OCI-LY3 (cell line): Measurements from ENCODE around the gene AGBL5.

ENCODE experiments used
- H2AFZ ChIP-seq: fragments of 200-600, 300-600 bp; shearing (Covaris generic); 2 replicates; pipeline ENCODE4 v1.6.0; 2014; ENCODE audit warnings: antibody characterized with exemption, low read depth, low read length
- H3K27ac ChIP-seq: fragments of 200-600, 300-600 bp; sonication (generic); 2 replicates; pipeline ENCODE4 v1.5.1; 2014; ENCODE audit warnings: mild to moderate bottlenecking, low read length, moderate library complexity, mixed read lengths
- H3K27me3 ChIP-seq: fragments of 200-600, 300-600 bp; sonication (generic); 2 replicates; pipeline ENCODE4 v1.6.1; 2014; ENCODE audit warnings: low read depth, low read length, mixed read lengths
- H3K36me3 ChIP-seq: fragments of 200-600, 300-600 bp; sonication (generic); replicated peaks from 2 replicates; pipeline ENCODE3; 2014; ENCODE audit warnings: low read depth, low read length, mixed read lengths
- H3K4me1 ChIP-seq: fragments of 300-600, 200-600 bp; sonication (generic); 2 replicates; pipeline ENCODE4 v1.6.1; 2014; ENCODE audit warnings: low read length, mixed read lengths
- H3K4me2 ChIP-seq: fragments of 200-600, 300-600 bp; sonication (generic); 2 replicates; pipeline ENCODE4 v1.6.1; 2014; ENCODE audit warnings: low read length, mixed read lengths
- H3K4me3 ChIP-seq: fragments of 300-600, 200-600 bp; sonication (generic); 2 replicates; pipeline ENCODE4 v1.5.1; 2014; ENCODE audit warnings: antibody characterized with exemption, mild to moderate bottlenecking, low read length, moderate library complexity
- H3K79me2 ChIP-seq: fragments of 300-600, 200-600 bp; shearing (Covaris generic); 2 replicates; pipeline ENCODE4 v1.6.1; 2014; ENCODE audit warnings: mild to moderate bottlenecking, low read length, mixed read lengths
- H3K9ac ChIP-seq: fragments of 300-600, 200-600 bp; shearing (Covaris generic); 2 replicates; pipeline ENCODE4 v1.6.0; 2014; ENCODE audit warnings: mild to moderate bottlenecking, low read length, moderate library complexity
- H3K9me3 ChIP-seq: fragments of 200-600, 300-600 bp; shearing (Covaris generic); 2 replicates; pipeline ENCODE4 v1.6.1; 2014; ENCODE audit warnings: low read length, mixed read lengths; ENCODE audit not compliant: insufficient read depth
- H4K20me1 ChIP-seq: fragments of 200-600, 300-600 bp; sonication (generic); 2 replicates; pipeline ENCODE4 v1.6.1; 2016; ENCODE audit warnings: low read length, mixed read lengths; ENCODE audit not compliant: insufficient read depth
- EZH2phosphoT487 ChIP-seq: fragments of 200-600 bp; shearing (Covaris generic); IDR thresholded peaks from 2 replicates; pipeline ENCODE4 v1.6.1; 2018; ENCODE audit warnings: antibody characterized with exemption, mixed run types, low read depth
- TF ChIP-seq, protein P1 (sequence below): fragments of 200-600, 300-600 bp; sonication (generic); IDR thresholded peaks from 2 replicates; pipeline ENCODE4 v1.5.1; 2014; ENCODE audit warnings: antibody characterized with exemption, low read length, low read depth

AGBL5 gene

DNA sequence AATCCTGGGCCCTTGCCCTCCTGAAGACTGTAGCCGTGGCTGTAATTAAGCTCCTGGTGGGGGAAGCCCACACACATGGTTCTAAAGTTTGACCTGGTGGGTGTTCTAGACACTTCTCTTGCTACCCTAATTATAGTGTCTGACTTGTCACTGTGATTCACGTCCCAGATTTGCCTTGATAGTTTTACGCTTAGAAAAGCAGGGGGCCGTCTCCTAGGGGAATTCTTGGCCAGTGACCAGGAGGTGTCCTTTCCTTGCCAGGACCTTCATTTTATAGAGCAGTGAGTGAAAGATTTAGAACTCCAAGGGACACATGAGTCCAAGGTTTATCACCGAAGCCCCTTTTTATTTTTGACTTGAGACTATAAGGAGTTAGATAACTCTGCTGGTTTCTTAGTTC is 9.7 kb upstream of the AGBL5 start:
- H4K20me1 ChIP-seq = no peaks in the 10 kb centered on the region
- no peaks in the 10 kb centered on the region for H3K27me3 ChIP-seq
- H3K9ac ChIP-seq = peak overlapping the region; percentile 68
- peak overlapping the region; percentile 99 for H3K27ac ChIP-seq
- no peak overlapping the region for H2AFZ ChIP-seq
- no peaks in the 10 kb centered on the region for H3K79me2 ChIP-seq
- H3K4me2 ChIP-seq = peak overlapping the region; percentile 81
- H3K9me3 ChIP-seq = peaks cover 5% of the 10 kb centered on the region; the same call in 1 of the 2 replicates
- peaks cover 41% of the 10 kb centered on the region for H3K4me1 ChIP-seq
- peaks cover 66% of the 10 kb centered on the region for H3K36me3 ChIP-seq
- TF ChIP-seq, protein P1, sequence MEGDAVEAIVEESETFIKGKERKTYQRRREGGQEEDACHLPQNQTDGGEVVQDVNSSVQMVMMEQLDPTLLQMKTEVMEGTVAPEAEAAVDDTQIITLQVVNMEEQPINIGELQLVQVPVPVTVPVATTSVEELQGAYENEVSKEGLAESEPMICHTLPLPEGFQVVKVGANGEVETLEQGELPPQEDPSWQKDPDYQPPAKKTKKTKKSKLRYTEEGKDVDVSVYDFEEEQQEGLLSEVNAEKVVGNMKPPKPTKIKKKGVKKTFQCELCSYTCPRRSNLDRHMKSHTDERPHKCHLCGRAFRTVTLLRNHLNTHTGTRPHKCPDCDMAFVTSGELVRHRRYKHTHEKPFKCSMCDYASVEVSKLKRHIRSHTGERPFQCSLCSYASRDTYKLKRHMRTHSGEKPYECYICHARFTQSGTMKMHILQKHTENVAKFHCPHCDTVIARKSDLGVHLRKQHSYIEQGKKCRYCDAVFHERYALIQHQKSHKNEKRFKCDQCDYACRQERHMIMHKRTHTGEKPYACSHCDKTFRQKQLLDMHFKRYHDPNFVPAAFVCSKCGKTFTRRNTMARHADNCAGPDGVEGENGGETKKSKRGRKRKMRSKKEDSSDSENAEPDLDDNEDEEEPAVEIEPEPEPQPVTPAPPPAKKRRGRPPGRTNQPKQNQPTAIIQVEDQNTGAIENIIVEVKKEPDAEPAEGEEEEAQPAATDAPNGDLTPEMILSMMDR = no peak
- no peak for TF ChIP-seq EZH2phosphoT487
- H3K4me3 ChIP-seq = peak overlapping the region; percentile 55

DNA sequence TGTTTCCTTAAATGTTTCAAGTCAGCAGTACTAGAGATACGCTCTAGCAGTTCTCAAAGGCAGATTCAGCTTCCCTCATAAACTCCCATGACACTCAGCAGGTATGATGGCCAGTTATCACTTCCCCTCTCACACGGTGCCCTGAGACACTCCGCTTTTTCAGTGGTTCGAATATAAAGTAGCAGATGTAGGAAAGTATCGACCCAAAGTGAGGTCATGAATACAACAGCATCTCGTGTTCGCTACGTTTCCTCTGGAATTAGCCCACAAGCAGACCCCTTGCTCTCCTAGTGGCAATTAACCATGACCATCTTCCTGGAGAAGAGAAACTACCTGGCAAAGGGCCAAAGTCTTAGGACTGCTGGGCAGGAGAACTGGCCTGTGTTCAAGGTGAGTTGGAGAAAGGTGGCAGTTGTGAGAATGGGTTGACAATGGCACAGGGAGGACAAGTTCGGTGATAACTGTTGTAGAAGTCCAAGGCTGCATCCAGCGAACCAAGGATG is 9.3 kb upstream of the AGBL5 start:
- H3K9ac ChIP-seq = peak overlapping the region; percentile 68; the same call in 1 of the 2 replicates
- no peak overlapping the region for H2AFZ ChIP-seq
- peaks cover 5% of the 10 kb centered on the region; the same call in 1 of the 2 replicates for H3K9me3 ChIP-seq
- peaks cover 62% of the 10 kb centered on the region for H3K36me3 ChIP-seq
- H4K20me1 ChIP-seq = no peaks in the 10 kb centered on the region
- peak overlapping the region; percentile 81 for H3K4me2 ChIP-seq
- H3K27ac ChIP-seq = peak overlapping the region; percentile 99
- H3K79me2 ChIP-seq = no peaks in the 10 kb centered on the region
- peaks cover 41% of the 10 kb centered on the region for H3K4me1 ChIP-seq
- H3K4me3 ChIP-seq = peak overlapping the region; percentile 57
- H3K27me3 ChIP-seq = no peaks in the 10 kb centered on the region
- no peak for TF ChIP-seq EZH2phosphoT487
- TF ChIP-seq, protein P1 = no peak

DNA sequence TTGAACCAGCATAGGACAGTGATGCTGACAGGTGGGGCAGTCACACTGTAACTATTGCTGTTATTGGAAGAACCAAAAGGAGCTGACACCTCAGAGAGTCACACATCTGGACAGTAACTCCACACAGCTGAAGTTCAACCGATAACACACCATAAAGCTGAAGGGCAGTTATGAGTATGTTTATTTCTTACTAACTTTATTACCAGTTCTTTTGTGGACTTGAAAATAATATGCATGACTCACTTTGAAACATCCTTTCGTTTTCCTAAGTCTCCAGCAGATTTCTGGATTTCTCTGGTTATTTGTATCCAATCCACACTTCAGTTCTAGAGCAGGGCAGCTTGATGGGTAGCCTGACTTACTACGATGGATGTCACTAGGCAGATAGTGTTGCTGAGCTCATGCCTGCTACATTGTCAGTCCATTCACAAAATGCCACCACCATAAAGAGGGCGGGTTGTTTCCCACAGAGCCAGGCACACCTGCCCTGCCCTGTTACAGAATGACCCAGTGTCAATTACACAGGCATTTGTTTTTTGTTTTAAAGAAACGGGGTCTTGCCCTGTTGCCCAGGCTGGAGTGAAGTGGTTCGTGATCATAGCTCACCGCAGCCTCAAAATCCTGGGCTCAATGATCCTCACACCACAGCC is 8.4 kb upstream of the AGBL5 start:
- Histone ChIP-seq H3K36me3 (peaks cover 54% of the 10 kb centered on the region), H2AFZ (no peak overlapping the region), H3K4me2 (peak overlapping the region; percentile 81), H3K9ac (no peak overlapping the region), H3K9me3 (peaks cover 5% of the 10 kb centered on the region; the same call in 1 of the 2 replicates), H3K4me1 (peaks cover 41% of the 10 kb centered on the region), H3K27me3 (no peaks in the 10 kb centered on the region), H3K27ac (peak overlapping the region; percentile 99), H4K20me1 (no peaks in the 10 kb centered on the region), H3K79me2 (no peaks in the 10 kb centered on the region), H3K4me3 (peak overlapping the region; percentile 57)
- TF ChIP-seq, protein P1 = no peak
- no peak for TF ChIP-seq EZH2phosphoT487

DNA sequence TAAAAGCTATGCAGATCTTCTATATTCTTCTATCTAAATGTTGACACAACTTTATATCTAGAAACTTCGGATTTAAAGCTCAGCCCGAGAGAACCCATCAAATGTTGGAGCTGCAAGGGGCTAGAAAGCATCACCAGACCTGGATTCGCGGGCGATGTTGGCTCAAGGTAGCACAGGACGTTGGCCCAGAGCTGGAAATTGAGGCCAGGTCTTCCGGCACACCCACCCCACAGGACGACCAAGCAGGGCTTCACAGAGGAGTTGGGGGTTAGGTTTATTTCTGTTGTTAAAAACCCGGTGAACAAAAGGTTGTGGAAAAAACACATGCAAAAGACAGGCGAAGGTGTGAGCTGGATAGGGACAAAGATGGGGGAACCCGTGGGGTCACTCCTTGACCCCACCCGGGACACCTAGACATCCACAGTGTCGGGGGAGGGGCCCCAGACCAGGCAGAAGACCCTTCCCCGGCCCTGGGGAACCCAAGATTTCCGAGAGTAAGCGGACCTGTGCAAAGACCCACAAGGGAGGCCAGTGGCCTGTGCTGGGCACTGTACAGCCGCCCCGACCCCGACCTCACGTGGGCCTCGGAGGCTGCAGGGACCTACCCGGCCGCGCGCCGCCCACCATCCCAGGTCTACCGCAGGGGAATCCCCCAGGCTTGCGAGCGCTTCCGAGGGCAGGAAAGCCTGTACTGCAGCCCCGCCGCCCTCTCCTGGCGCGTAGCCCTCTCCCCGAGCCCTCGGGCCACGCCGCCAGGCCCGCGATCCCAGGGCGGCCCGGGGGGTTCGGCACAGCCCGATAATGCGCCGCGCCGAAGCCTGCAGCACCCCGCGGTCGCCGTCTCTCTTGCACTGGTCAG is 1.8 kb upstream of the AGBL5 start:
- Histone ChIP-seq H3K9ac (peak overlapping the region; percentile 96), H3K27ac (peak overlapping the region; percentile 95)

More for the DNA sequence above, 1.8 kb upstream of the AGBL5 start:
- peak overlapping the region; percentile 93 for H3K4me2 ChIP-seq
- H4K20me1 ChIP-seq = no peaks in the 10 kb centered on the region
- H3K9me3 ChIP-seq = no peaks in the 10 kb centered on the region
- H3K79me2 ChIP-seq = no peaks in the 10 kb centered on the region
- H3K27me3 ChIP-seq = no peaks in the 10 kb centered on the region
- peaks cover 14% of the 10 kb centered on the region for H3K4me1 ChIP-seq
- H3K36me3 ChIP-seq = peaks cover 3% of the 10 kb centered on the region
- no peak for TF ChIP-seq EZH2phosphoT487
- TF ChIP-seq, protein P1 = no peak
- peak overlapping the region; percentile 77 for H2AFZ ChIP-seq
- peak overlapping the region; percentile 91 for H3K4me3 ChIP-seq
